ENCODE measurements around the gene RTL10.

GRCh38 chr22:19848298-19849224, 6.1 kb downstream of the RTL10 start:
- TF ChIP-seq FOXK2 (IDR thresholded peaks at IDR 0.05) (no peak), SP1 (IDR thresholded peaks at IDR 0.05) (no peak), LEF1 (IDR thresholded peaks at IDR 0.05; ENCODE audit: borderline replicate concordance) (no peak), HDGF (IDR thresholded peaks at IDR 0.05; ENCODE audit: borderline replicate concordance) (no peak), ARNT (IDR thresholded peaks at IDR 0.05) (no peak), CTBP1 (IDR thresholded peaks at IDR 0.05; ENCODE audit: borderline replicate concordance) (no peak), FOXM1 (IDR thresholded peaks at IDR 0.05; ENCODE audit: borderline replicate concordance) (no peak), NFRKB (IDR thresholded peaks at IDR 0.05) (no peak), TARDBP (IDR thresholded peaks at IDR 0.05) (no peak), ELF4 (IDR thresholded peaks at IDR 0.05) (no peak)

All from HEK293T (cell line).